Posterior vena cava (tissue), 2 donors: Measurements from ENCODE around the gene PGC. TPM values are rescaled to one million over a fixed set of nuclear protein-coding genes. Genes with fewer than 3 reads are reported as not detected.
A peak's percentile ranks its signal among the peaks of the same experiment; 100 is the strongest.

Experiments used
- DNase-seq: peaks from one replicate; pipeline ENCODE4 v3.0.0-alpha.2; 2020; ENCODE audit warnings: low spot score
- intact Hi-C, 2 donors: fragments of 100-400 bp; cut with DNase I; formaldehyde crosslinking; loops; one replicate each; pipeline versions ENCODE4 v1.14.1 to v1.14.2; 2022 to 2023
- total RNA-seq, 2 donors: library from RNA; stranded (reverse); fragmentation: NEBNext Ultra II Directional; extraction: Animal tissue kit (Norgen Biotek cat#: 25700); gene quantifications; one replicate each; pipeline ENCODE4 v1.2.1, GENCODE V29; 2021
- donor health status: DM: yes; HTN: yes; CAD: no.
- donor health status: DM: yes; HTN: yes; CAD: no.

PGC gene
- total RNA-seq, 2 donors from 2014 or later = not detected

DNA sequence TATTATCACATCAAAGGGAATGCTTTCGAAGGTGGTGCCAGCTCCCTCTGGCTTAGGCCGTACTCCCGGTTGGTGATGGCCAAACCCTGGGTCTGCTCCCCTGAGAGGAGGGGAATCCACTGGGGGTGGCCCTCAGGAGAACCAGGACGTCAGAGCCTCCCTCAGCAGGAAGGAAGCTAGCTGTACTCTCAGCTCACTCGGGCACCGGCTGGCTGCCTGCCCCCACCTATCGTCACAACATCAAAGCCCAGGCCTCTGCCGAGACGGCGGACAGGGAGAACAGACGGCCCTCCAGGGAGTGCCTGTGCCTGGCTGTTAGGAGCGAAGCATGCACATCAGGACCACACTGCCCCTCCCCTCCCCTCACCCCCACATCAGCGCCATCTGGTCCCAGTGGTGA lies 9.2 kb upstream of the PGC start:
- DNase-seq = no peak
- intact Hi-C loops = no loop called here

GRCh38 chr6:41755895-41756294 lies 8.7 kb upstream of the PGC start:
- DNase-seq = no peak

GRCh38 chr6:41750374-41750773 lies 3.2 kb upstream of the PGC start:
- DNase-seq = no peak
- intact Hi-C loops = no loop called here

More at GRCh38 chr6:41755895-41756294, 8.7 kb upstream of the PGC start:
- intact Hi-C loops = no loop called here

GRCh38 chr6:41748542-41748941 lies 1.3 kb upstream of the PGC start:
- intact Hi-C loops = no loop called here
- no peak for DNase-seq

DNA sequence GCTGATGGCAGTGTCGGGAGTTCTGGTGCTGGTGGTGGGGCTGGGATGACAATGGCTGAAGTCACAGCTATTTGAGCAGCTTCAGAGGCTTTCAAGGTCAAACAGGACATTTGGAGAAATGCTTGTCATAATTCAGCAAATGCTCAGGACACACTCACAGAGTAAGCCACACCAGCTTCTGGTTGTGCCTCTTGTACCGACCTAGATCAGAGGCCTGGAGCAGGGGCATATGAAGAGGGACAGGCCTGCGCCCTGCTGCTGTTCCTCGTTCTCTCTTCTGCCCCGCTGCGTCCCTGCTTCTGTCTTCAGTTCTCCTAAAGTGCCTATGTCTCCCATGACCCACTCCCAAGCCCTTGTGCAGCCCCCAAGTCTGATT lies 893 bp upstream of the PGC start:
- no peak for DNase-seq
- intact Hi-C loops = no loop called here

DNA sequence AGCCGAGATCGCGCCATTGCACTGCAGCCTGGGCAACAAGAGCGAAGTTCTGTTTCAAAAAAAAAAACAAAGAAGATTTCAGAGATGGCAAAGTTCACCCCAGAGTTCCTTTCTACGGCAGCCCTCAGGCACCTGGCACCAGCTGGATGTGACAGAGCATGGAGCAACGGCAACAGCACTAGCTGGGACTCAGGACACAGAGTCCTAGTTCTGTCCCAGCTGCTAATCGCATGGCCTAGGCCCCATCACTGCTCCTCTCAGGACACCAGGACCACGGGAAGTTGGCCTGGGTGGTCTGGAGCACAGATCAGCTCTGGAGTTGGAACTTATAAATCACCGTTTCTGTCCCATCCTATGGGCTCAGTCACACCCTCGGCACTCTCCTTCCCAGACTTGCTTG lies 1.1 kb downstream of the PGC start:
- no peak for DNase-seq
- intact Hi-C loops = no loop called here

- intact Hi-C loops = no loop called here
- DNase-seq = no peak
Measured at GRCh38 chr6:41744236-41744787, 2.9 kb downstream of the PGC start.

GRCh38 chr6:41743406-41744235 lies 3.6 kb downstream of the PGC start:
- intact Hi-C loops = no loop called here

DNA sequence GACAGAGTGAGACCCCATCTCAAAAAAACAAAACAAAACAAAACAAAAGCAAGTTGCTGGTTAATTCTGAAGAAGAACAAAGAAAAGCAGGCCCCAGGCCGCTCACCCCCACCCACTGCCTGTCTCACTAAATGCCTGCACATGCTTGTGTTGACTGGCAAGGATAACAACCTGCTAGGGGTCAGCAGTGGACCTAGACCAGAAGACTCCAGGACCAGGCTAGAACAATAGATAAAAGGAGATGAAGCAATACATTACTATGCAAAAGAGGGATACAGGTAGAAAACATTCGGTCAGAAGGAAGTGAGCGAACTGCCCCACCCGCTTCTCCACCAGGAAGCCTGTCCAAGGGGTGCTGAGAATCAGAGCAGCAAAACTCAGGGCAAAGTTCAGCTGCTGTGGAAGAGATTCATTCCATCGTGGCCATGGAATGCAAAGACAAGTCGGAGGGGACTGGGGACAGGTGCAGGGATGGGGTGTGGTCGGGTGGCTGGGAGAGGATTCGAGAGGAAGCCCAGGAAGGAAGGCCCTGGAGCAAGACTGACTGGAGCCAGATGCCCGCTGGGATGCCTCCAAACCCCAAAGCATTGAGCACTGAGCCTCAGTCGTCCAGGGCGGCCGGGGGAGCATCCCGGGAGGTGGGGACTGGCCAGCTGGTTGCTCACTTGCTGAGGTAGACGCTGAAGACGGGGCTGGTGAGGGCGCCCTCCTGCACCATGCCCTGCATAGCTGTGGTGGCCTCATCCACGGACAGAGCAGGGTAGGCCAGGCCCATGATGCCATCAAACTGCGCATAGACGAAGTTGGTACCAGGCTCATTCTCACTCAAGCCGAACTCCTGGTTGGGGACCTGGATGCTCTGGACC lies 5.3 kb downstream of the PGC start:
- DNase-seq = no peak
- intact Hi-C loops = no loop called here

More at GRCh38 chr6:41743406-41744235, 3.6 kb downstream of the PGC start:
- DNase-seq = no peak

GRCh38 chr6:41740366-41741162 lies 6.6 kb downstream of the PGC start:
- no peak for DNase-seq
- intact Hi-C loops = no loop called here

DNA sequence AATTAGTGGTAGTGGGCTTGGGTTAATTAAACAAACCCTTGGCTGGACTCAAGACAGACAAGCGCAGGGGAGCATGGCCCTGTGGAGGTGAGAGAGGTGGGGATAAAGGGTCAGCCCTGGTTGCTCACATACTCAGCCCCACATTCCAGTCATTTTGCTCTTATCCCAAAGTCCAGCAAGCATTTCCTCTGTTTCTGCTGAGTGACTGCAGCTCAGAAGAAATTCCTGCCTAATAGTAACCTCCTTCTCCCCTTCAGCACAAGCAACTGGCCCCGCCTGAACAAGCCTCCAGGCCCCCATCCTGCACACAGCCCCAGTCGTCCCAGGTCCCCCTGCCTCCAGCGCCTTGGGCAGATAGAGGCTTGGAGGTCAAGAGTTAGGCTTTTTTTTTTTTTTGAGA lies 8.2 kb downstream of the PGC start:
- DNase-seq = no peak
- intact Hi-C loops = no loop called here

DNA sequence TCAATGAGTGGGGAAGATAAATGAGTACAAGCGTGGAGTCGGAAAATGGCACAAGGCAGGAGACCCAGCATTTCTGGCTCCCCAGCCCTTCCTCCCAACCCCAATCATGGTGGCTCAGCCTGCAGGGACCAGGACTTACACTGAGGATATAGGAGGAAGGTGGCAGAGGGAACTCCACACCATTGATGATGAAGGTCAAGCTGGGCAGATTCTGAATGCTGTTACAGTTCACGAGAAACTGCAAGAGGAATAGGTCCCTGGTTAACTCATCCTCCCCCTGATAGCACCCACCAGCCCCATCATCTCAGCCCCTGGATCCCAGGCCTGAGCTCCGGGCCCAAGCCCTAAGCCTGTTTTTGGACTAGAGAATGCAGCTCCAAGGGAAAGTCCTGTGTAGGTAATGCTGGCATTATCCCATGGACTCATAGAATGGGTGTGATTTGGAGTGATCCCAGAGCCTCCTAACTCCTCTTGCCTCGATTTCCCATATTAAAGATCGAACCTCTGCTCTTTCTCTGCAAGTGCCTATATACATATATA lies 9.5 kb downstream of the PGC start:
- intact Hi-C loops = no loop called here
- DNase-seq = no peak

- intact Hi-C loops = no loop called here
- no peak for DNase-seq
Measured at GRCh38 chr6:41736800-41737555, 10.2 kb downstream of the PGC start.

- intact Hi-C loops = no loop called here
- DNase-seq = no peak
Measured at GRCh38 chr6:41736186-41736733, 10.9 kb downstream of the PGC start.

DNA sequence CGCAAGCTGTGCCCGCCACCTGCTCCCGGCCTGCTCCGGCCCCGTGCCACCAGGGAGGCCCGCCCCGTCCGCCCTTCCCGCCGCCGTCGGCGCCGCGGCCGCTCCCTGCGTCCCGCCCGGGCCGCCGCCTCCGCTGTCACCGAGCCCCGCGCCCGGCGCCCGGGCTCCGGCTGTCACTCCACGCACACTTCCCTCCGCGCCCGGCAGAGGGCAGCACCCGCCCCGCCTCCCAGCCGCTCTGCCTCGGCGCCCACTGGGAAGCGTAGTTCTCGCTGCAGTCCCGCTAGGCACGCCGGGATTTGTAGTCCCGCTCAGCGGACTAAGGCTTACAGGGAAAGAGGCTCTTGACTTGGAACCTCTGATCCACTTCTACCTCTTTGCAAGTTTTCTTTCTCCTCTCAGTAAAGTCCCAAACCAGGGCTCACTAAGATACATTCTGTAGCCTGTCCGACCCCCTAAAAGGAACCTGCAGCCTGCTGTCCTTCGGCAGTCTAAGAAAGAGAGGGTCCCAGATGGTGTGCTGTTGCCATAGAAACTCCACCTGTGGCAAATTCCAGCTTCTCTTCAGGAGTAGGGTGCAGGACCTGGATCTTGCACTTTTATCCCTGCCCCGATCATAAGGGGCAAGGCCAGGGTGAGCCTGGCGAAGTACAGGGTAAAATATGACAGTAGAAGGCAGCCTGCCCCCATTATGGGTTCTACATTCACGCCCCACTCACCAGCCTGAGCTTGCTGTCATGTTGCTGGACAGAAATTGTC lies 11.6 kb downstream of the PGC start, which contains the start of gene TFEB:
TFEB (minus strand) TSS at position 182 of the 759 bp plus-strand sequence. CDS start 44,395 bp downstream, outside the sequence.
- intact Hi-C loops = no loop called here
- peak; percentile 99 for DNase-seq

DNA sequence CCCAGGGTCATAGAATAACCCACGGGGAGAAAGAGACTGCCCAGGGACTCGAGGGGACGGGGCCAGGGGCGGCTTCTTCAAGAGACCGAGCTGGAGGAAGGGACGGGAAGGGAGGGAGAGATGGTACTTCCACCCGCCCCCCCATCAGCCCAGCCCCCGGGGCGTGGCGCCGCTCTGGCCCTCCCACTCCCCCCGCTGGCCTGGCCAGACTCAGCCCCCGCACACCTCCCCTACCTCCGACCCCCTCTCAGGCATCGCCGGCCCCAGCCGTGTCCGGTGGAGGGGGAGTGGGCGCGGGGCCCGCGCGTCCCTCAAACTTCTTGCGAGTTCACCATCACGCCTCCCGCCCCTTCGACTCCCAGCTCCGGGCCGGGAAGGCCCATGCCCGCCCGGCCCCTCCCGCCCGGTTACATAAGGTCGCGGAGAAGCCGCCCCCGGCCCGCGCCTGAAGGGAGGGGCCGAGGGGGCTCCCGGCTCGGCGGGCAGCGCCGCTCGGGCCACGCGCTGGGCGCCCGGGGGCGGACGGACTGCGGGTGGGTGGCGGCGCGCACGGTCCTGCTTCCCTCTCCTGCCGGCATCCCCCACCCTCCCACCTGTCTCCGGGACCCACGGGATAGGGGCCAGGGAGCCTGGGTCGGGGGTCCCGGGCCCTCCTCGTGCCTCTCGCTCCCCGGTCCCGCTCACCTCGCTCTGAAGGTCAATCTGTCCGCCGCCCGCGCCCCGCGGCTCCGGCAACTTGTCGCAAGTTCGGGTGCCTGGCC lies 12.4 kb downstream of the PGC start:
- DNase-seq = peak; percentile 94
- intact Hi-C loops = no loop called here
